Neural progenitor cell (in vitro differentiated cells): ENCODE measurements around the gene C9. TPM values are rescaled to one million over a fixed set of nuclear protein-coding genes. Genes with fewer than 3 reads are reported as not detected.

Experiments used
- DNase-seq: peaks from one replicate; pipeline ENCODE4 v3.0.0-alpha.2; 2016; ENCODE audit warnings: low spot score
- H2AFZ ChIP-seq: fragments of 200-600 bp; sonication (generic); replicated peaks from 2 replicates; pipeline ENCODE4 v1.6.1; 2016; ENCODE audit warnings: antibody characterized with exemption
- H3F3A ChIP-seq: fragments of 200-600 bp; sonication (generic); 2 replicates; pipeline ENCODE4 v1.6.1; 2016; ENCODE audit warnings: antibody characterized with exemption, low read depth
- H3K27ac ChIP-seq: fragments of 200-600 bp; sonication (generic); 2 replicates; pipeline ENCODE4 v1.5.1; 2016; ENCODE audit warnings: mild to moderate bottlenecking
- H3K27me3 ChIP-seq: fragments of 200-600 bp; sonication (generic); 2 replicates; pipeline ENCODE4 v1.6.1; 2016; ENCODE audit warnings: mild to moderate bottlenecking, moderate library complexity
- H3K36me3 ChIP-seq: fragments of 200-600 bp; sonication (generic); 2 replicates; pipeline ENCODE4 v1.5.1; 2016
- H3K4me1 ChIP-seq: fragments of 200-600 bp; sonication (generic); 2 replicates; pipeline ENCODE4 v1.6.1; 2016; ENCODE audit warnings: mixed run types
- H3K4me2 ChIP-seq: fragments of 200-600 bp; sonication (generic); 2 replicates; pipeline ENCODE4 v1.6.1; 2016
- H3K4me3 ChIP-seq: fragments of 200-600 bp; sonication (generic); 2 replicates; pipeline ENCODE4 v1.5.1; 2016
- H3K79me2 ChIP-seq: fragments of 200-600 bp; sonication (generic); 2 replicates; pipeline ENCODE4 v1.6.1; 2016; ENCODE audit warnings: low read depth
- H3K9ac ChIP-seq: fragments of 200-600 bp; sonication (generic); 2 replicates; pipeline ENCODE4 v1.6.1; 2016
- H3K9me3 ChIP-seq: fragments of 200-600 bp; sonication (generic); 2 replicates; pipeline ENCODE4 v1.5.1; 2016; ENCODE audit warnings: low read depth
- H4K20me1 ChIP-seq: fragments of 200-600 bp; sonication (generic); 2 replicates; pipeline ENCODE4 v1.6.1; 2016; ENCODE audit warnings: low read depth
- H3K27ac Mint-ChIP-seq: 3 replicates; pipeline ENCODE4 v1.8.0; 2021; ENCODE audit warnings: mixed read lengths
- H3K27me3 Mint-ChIP-seq: 2 replicates; pipeline ENCODE4 v1.8.0; 2022; ENCODE audit warnings: low read depth, mild to moderate bottlenecking, inconsistent platforms, moderate library complexity, mixed read lengths; ENCODE audit not compliant: insufficient read depth
- H3K36me3 Mint-ChIP-seq: 3 replicates; pipeline ENCODE4 v1.8.0; 2021; ENCODE audit warnings: mixed read lengths
- H3K4me1 Mint-ChIP-seq: 3 replicates; pipeline ENCODE4 v1.8.0; 2021; ENCODE audit warnings: mixed read lengths
- H3K4me3 Mint-ChIP-seq: 3 replicates; pipeline ENCODE4 v1.8.0; 2021; ENCODE audit warnings: mild to moderate bottlenecking, moderate library complexity, mixed read lengths
- H3K9me3 Mint-ChIP-seq: 3 replicates; pipeline ENCODE4 v1.8.0; 2020; ENCODE audit warnings: mixed read lengths
- EZH2 ChIP-seq: fragments of 200-600 bp; sonication (generic); IDR thresholded peaks from 2 replicates; pipeline ENCODE4 v1.6.1; 2017; ENCODE audit warnings: antibody characterized with exemption, mild to moderate bottlenecking, moderate library complexity
- EZH2phosphoT487 ChIP-seq: fragments of 200-600 bp; sonication (generic); IDR thresholded peaks from 2 replicates; pipeline ENCODE4 v1.6.1; 2017; ENCODE audit warnings: antibody characterized with exemption
- total RNA-seq: library from RNA; depleted of rRNA; stranded (reverse); fragments of >200 nt; gene quantifications from 2 replicates; pipeline ENCODE4 v1.2.3, GENCODE V29; 2015; ENCODE audit warnings: low replicate concordance
- TF ChIP-seq, protein P1 (sequence below): fragments of 200-600 bp; sonication (generic); IDR thresholded peaks from 2 replicates; pipeline ENCODE4 v1.5.1; 2017; ENCODE audit warnings: antibody characterized with exemption, mild to moderate bottlenecking

The C9 gene
- total RNA-seq, 1 donor from 2014 or later: not detected

DNA sequence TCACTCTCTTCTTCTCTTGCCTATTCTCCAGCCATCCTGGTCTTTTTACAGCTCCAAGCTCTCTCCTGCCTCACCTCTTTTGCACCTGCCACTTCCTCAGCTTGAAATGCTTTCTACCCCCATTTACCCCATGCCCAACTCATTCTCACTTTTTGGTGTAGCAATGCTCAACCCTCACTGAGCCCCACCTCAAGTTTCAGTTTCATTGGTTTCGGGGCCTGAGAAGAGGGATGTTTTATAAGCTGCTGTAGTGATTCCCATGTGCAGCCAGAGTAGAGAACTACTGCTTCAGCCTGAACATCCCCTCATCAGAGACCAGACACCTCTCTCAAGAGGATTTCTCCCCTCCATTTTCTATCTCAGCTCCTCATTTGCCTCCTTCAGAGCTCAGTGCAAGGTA is 99.8 kb downstream of the C9 start:
- no peaks in the 10 kb centered on the region for H3K36me3 Mint-ChIP-seq
- no peaks in the 10 kb centered on the region for H3K27me3 Mint-ChIP-seq
- no peak overlapping the region for H3K27ac ChIP-seq
- no peaks in the 10 kb centered on the region for H3K36me3 ChIP-seq
- no peak overlapping the region for H3K4me3 Mint-ChIP-seq
- H3K27me3 ChIP-seq: no peaks in the 10 kb centered on the region
- H3K79me2 ChIP-seq: no peaks in the 10 kb centered on the region
- no peaks in the 10 kb centered on the region for H4K20me1 ChIP-seq
- H3K4me3 ChIP-seq: no peak overlapping the region
- no peaks in the 10 kb centered on the region for H3F3A ChIP-seq
- no peak overlapping the region for H3K9ac ChIP-seq
- H3K4me1 Mint-ChIP-seq: no peaks in the 10 kb centered on the region
- DNase-seq: no peak
- H3K27ac Mint-ChIP-seq: no peak overlapping the region
- H2AFZ ChIP-seq: no peak overlapping the region
- no peak for TF ChIP-seq EZH2
- TF ChIP-seq, protein P1, sequence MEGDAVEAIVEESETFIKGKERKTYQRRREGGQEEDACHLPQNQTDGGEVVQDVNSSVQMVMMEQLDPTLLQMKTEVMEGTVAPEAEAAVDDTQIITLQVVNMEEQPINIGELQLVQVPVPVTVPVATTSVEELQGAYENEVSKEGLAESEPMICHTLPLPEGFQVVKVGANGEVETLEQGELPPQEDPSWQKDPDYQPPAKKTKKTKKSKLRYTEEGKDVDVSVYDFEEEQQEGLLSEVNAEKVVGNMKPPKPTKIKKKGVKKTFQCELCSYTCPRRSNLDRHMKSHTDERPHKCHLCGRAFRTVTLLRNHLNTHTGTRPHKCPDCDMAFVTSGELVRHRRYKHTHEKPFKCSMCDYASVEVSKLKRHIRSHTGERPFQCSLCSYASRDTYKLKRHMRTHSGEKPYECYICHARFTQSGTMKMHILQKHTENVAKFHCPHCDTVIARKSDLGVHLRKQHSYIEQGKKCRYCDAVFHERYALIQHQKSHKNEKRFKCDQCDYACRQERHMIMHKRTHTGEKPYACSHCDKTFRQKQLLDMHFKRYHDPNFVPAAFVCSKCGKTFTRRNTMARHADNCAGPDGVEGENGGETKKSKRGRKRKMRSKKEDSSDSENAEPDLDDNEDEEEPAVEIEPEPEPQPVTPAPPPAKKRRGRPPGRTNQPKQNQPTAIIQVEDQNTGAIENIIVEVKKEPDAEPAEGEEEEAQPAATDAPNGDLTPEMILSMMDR: no peak
- no peak for TF ChIP-seq EZH2phosphoT487
- no peaks in the 10 kb centered on the region for H3K9me3 Mint-ChIP-seq
- H3K9me3 ChIP-seq: no peaks in the 10 kb centered on the region
- no peaks in the 10 kb centered on the region for H3K4me1 ChIP-seq
- no peak overlapping the region for H3K4me2 ChIP-seq

DNA sequence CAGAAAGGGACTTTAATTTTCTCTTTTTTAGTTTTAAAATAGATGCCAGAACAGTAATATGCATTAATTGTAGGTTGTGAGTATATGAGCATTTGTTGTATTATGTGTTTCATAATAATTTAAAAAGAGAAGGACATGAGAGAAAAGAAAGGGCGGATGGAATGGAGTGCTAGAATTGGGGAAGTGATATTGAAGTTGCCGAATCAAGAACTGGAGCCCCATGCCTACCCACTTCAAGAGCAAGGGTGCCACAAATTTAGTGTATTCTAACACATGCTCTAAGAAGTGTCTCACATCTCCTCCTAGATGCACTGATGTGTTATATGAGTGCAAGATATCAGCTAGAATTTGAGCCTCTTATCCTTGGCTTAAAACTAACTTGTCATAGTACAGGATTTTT is 101.3 kb downstream of the C9 start:
- Histone ChIP-seq H3K27ac (no peak overlapping the region), H4K20me1 (no peaks in the 10 kb centered on the region), H3K36me3 (no peaks in the 10 kb centered on the region), H3K4me2 (no peak overlapping the region), H3K27me3 (no peaks in the 10 kb centered on the region), H3K4me1 (no peaks in the 10 kb centered on the region), H3K79me2 (no peaks in the 10 kb centered on the region), H3K4me3 (no peak overlapping the region), H3K9me3 (no peaks in the 10 kb centered on the region), H3F3A (no peaks in the 10 kb centered on the region), H3K9ac (no peak overlapping the region), H2AFZ (no peak overlapping the region)
- Mint-ChIP-seq H3K4me3 (no peak overlapping the region), H3K4me1 (no peaks in the 10 kb centered on the region), H3K9me3 (no peaks in the 10 kb centered on the region), H3K36me3 (no peaks in the 10 kb centered on the region), H3K27me3 (no peaks in the 10 kb centered on the region), H3K27ac (no peak overlapping the region)
- DNase-seq: no peak
- TF ChIP-seq, protein P1: no peak
- no peak for TF ChIP-seq EZH2
- no peak for TF ChIP-seq EZH2phosphoT487

DNA sequence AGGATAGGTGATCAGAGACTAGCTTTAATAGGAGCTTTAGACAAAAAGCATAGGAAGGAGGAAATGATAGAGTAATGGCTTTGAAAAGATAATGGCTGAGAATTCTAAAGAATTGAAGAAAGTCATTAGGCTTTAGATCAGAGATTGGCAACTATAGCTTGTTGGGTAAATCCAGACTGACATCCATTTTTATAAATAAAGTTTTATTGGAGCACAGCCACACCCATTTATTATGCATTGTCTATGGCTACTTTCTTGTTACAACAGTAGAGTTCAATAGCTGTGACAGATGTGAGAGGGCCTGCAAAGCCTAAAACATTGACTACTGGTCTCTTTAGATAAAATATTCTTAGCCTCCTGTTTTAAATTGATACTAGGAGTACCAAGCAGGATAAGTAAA is 104.2 kb downstream of the C9 start:
- no peak overlapping the region for H3K4me3 ChIP-seq
- H3K27ac ChIP-seq: no peak overlapping the region
- Mint-ChIP-seq H3K4me1 (no peaks in the 10 kb centered on the region), H3K27me3 (no peaks in the 10 kb centered on the region), H3K36me3 (no peaks in the 10 kb centered on the region), H3K27ac (no peak overlapping the region), H3K9me3 (no peaks in the 10 kb centered on the region), H3K4me3 (no peak overlapping the region)
- H3K9ac ChIP-seq: no peak overlapping the region
- H3K4me2 ChIP-seq: no peak overlapping the region
- TF ChIP-seq, protein P1: no peak
- TF ChIP-seq EZH2phosphoT487 (no peak), EZH2 (no peak)
- no peaks in the 10 kb centered on the region for H3K79me2 ChIP-seq
- H4K20me1 ChIP-seq: no peaks in the 10 kb centered on the region
- H3K27me3 ChIP-seq: no peaks in the 10 kb centered on the region
- H3K4me1 ChIP-seq: no peaks in the 10 kb centered on the region
- DNase-seq: no peak
- no peak overlapping the region for H2AFZ ChIP-seq
- no peaks in the 10 kb centered on the region for H3F3A ChIP-seq
- H3K9me3 ChIP-seq: no peaks in the 10 kb centered on the region
- no peaks in the 10 kb centered on the region for H3K36me3 ChIP-seq

DNA sequence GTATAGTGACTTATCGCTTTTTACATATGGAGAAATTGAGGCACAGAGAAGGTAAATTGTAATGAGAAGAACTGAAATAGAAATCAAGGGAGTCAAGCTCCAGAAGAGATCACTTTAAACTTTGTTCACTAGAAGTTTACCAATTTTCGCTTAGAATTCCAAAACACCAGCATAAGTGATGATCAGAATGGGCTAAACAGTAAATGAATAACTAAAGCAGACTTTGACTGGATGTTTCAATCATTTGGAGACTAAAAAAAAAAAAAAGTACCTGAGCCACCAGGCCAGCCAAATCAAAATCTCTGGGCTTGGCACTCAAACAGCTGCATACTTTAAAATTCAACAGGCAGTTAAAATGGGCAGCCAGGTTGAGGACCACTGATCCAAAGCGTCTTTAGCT is 106.7 kb downstream of the C9 start:
- Histone ChIP-seq H3K9me3 (no peaks in the 10 kb centered on the region), H3K9ac (no peak overlapping the region), H3K36me3 (no peaks in the 10 kb centered on the region), H3K4me2 (no peak overlapping the region), H3K79me2 (no peaks in the 10 kb centered on the region), H3K4me1 (no peaks in the 10 kb centered on the region), H3K27me3 (no peaks in the 10 kb centered on the region), H4K20me1 (no peaks in the 10 kb centered on the region), H2AFZ (no peak overlapping the region), H3F3A (no peaks in the 10 kb centered on the region), H3K4me3 (no peak overlapping the region), H3K27ac (no peak overlapping the region)
- no peak for DNase-seq
- H3K4me3 Mint-ChIP-seq: no peak overlapping the region
- H3K4me1 Mint-ChIP-seq: no peaks in the 10 kb centered on the region
- H3K27me3 Mint-ChIP-seq: no peaks in the 10 kb centered on the region
- no peaks in the 10 kb centered on the region for H3K9me3 Mint-ChIP-seq
- H3K27ac Mint-ChIP-seq: no peak overlapping the region
- H3K36me3 Mint-ChIP-seq: no peaks in the 10 kb centered on the region
- TF ChIP-seq, protein P1: no peak
- TF ChIP-seq EZH2phosphoT487 (no peak), EZH2 (no peak)
